ENCODE data around the gene C16orf74.

C16orf74 gene

DNA sequence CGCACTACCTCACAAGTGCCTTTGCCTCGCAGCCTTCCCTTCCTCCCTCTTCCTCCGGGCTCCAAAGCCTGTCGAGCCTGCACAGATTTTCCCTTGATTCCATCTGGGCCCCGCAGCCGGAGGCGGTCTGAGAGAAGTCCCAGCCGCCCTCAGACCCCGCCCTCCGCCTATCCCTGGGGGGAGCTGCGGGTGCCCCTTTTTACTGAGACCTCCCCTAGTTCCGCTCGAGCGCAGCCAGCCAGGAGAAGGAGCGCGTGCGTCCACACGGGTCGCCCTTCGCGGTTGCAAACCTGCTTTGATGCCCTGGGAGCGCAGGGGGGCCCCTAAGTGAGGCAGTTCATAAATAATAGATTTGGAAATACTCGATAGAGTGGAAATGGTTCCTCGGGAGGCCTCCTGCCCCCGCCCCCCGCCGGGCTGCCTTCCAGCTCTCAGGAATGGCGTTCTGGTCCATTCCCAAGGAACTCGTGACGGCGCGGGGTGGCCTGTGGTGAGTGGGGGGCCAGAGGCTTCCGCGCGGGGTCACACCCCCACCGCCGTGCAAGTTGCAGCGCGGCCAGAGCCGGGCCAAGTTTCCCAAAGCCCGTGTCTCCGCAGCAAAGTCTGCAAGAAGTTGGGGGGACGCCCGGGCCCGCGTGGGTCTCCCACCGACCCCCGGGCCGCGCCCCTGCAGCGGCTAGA, 610 bp downstream of the C16orf74 start:
- no peaks in the 10 kb centered on the region for H3K36me3 Mint-ChIP-seq
- H3K4me3 Mint-ChIP-seq: peak overlapping the region; percentile 89 to 96
- peaks cover 63 to 77% of the 10 kb centered on the region in 2 donors for H3K4me1 Mint-ChIP-seq
- H3K9me3 Mint-ChIP-seq: no peaks in the 10 kb centered on the region
- no peaks in the 10 kb centered on the region for H3K27me3 Mint-ChIP-seq
- DNase-seq (peak; percentile 33), ATAC-seq (replicated peaks) (peak; percentile 18 to 27)
- H3K27ac Mint-ChIP-seq: peak overlapping the region; percentile 86

DNA sequence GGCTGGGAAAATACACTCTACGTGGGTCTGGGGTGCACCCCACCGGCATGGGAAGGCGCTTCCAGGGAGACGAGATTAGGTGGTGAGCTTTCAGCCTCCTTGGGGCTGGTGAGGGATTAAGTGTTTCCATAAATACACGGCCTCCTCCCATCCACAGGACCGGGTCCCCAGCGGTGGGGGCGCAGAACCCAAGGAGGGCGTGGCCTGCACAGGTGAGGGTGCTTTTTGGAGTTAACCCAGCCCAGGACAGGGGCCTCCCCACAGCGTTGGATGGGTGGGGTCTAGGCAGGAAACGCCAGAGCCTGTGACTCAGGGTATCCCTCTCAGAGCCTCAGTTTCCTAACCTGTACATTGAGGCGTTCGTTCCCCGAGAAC, 1.1 kb downstream of the C16orf74 start:
- Mint-ChIP-seq H3K4me3 (peak overlapping the region; percentile 89 to 96), H3K4me1 (peaks cover 59 to 72% of the 10 kb centered on the region in 2 donors), H3K27me3 (no peaks in the 10 kb centered on the region), H3K27ac (peak overlapping the region; percentile 86), H3K9me3 (no peaks in the 10 kb centered on the region), H3K36me3 (no peaks in the 10 kb centered on the region)
- ATAC-seq (replicated peaks) (no peak), DNase-seq (no peak)

- Mint-ChIP-seq H3K27ac (no peak overlapping the region), H3K9me3 (no peaks in the 10 kb centered on the region), H3K4me1 (peaks cover 31 to 49% of the 10 kb centered on the region in 2 donors), H3K36me3 (peaks cover 0 to 7% of the 10 kb centered on the region in 2 donors), H3K27me3 (no peaks in the 10 kb centered on the region), H3K4me3 (no peak overlapping the region)
- peak; percentile 36 for DNase-seq
- ATAC-seq (replicated peaks): peak; percentile 37 to 52
Measured at GRCh38 chr16:85746460-85747215, 4.3 kb downstream of the C16orf74 start.

- no peak overlapping the region for H3K4me3 Mint-ChIP-seq
- ATAC-seq (replicated peaks) (no peak), DNase-seq (no peak)
- H3K9me3 Mint-ChIP-seq: no peaks in the 10 kb centered on the region
- H3K4me1 Mint-ChIP-seq: peaks cover 27 to 35% of the 10 kb centered on the region in 2 donors
- H3K27ac Mint-ChIP-seq: no peak overlapping the region
- no peaks in the 10 kb centered on the region for H3K27me3 Mint-ChIP-seq
- H3K36me3 Mint-ChIP-seq: peaks cover 1 to 18% of the 10 kb centered on the region in 2 donors
Measured at GRCh38 chr16:85738923-85739715, 11.8 kb downstream of the C16orf74 start.

- ATAC-seq (replicated peaks) (no peak), DNase-seq (no peak)
- Mint-ChIP-seq H3K27ac (no peak overlapping the region), H3K4me3 (no peak overlapping the region), H3K36me3 (peaks cover 1 to 18% of the 10 kb centered on the region in 2 donors), H3K9me3 (no peaks in the 10 kb centered on the region), H3K4me1 (peaks cover 24 to 27% of the 10 kb centered on the region in 2 donors), H3K27me3 (no peaks in the 10 kb centered on the region)
Measured at GRCh38 chr16:85736921-85737320, 14.0 kb downstream of the C16orf74 start.

DNA sequence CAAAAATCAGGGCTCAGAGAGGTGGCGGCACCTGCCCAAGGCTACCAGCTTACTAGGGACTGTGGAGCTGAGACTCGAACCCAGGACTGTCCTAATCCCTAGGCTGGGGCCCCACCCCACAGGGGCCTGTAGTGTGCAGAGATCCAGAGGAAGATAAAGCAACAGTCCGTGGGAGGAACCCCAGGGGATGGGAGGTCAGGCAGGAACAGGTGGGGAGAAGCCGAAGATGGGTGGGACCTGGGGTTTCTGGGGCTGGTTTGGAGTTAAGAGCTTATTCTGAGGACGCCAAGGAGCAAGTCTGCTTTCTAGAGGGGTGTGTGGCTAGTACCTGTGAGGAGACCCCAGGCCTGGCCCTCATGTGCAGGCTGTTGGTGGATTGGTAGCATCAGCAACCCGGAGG, 14.9 kb downstream of the C16orf74 start:
- DNase-seq (no peak), ATAC-seq (replicated peaks) (no peak)
- no peak overlapping the region for H3K27ac Mint-ChIP-seq
- no peaks in the 10 kb centered on the region for H3K9me3 Mint-ChIP-seq
- H3K4me3 Mint-ChIP-seq: peak overlapping the region; percentile 44 to 69
- peaks cover 24 to 29% of the 10 kb centered on the region in 2 donors for H3K4me1 Mint-ChIP-seq
- no peaks in the 10 kb centered on the region for H3K27me3 Mint-ChIP-seq
- H3K36me3 Mint-ChIP-seq: peaks cover 1 to 9% of the 10 kb centered on the region in 2 donors

DNA sequence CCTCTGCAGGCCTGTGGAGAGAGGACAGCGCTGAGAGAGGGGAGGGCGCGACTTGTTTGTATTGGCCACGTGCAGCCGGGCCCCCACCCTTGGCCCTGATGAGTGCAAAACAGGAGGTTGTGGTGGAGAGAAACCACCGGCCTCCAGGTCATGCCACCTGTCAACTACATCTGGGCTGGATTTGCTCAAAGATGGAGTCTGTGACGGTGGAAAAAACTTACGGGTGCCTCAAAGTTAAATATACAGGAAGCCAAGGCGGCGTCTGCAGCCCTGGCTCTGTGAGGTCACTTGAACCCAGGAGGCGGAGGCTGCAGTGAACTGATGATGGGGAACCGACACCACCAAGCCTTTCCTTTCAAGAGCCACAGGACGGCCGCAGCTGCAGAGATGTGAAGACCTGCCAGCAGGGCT, 15.7 kb downstream of the C16orf74 start:
- H3K4me1 Mint-ChIP-seq: peaks cover 30 to 36% of the 10 kb centered on the region in 2 donors
- no peaks in the 10 kb centered on the region for H3K9me3 Mint-ChIP-seq
- peak overlapping the region; percentile 59 for H3K27ac Mint-ChIP-seq
- peak overlapping the region; percentile 44 to 69 for H3K4me3 Mint-ChIP-seq
- ATAC-seq (replicated peaks) (peak; percentile 92 to 94), DNase-seq (peak; percentile 61)
- H3K27me3 Mint-ChIP-seq: no peaks in the 10 kb centered on the region
- peaks cover 1 to 9% of the 10 kb centered on the region in 2 donors for H3K36me3 Mint-ChIP-seq

- Mint-ChIP-seq H3K36me3 (peaks cover 1 to 7% of the 10 kb centered on the region in 2 donors), H3K4me3 (no peak overlapping the region)
Measured at GRCh38 chr16:85734311-85735017, 16.4 kb downstream of the C16orf74 start.

GRCh38 chr16:85733839-85734170, 17.1 kb downstream of the C16orf74 start:
- Mint-ChIP-seq H3K27ac (no peak overlapping the region), H3K27me3 (no peaks in the 10 kb centered on the region), H3K9me3 (no peaks in the 10 kb centered on the region), H3K36me3 (peaks cover 1 to 3% of the 10 kb centered on the region in 2 donors), H3K4me1 (peaks cover 37 to 49% of the 10 kb centered on the region in 2 donors), H3K4me3 (no peak overlapping the region)
- ATAC-seq (replicated peaks) (no peak), DNase-seq (no peak)

More at GRCh38 chr16:85734311-85735017, 16.4 kb downstream of the C16orf74 start:
- Mint-ChIP-seq H3K27me3 (no peaks in the 10 kb centered on the region), H3K9me3 (no peaks in the 10 kb centered on the region), H3K4me1 (peaks cover 33 to 43% of the 10 kb centered on the region in 2 donors), H3K27ac (peak overlapping the region; percentile 59)
- ATAC-seq (replicated peaks): no peak
- no peak for DNase-seq

- ATAC-seq (replicated peaks) (no peak), DNase-seq (no peak)
- Mint-ChIP-seq H3K4me3 (no peak overlapping the region), H3K9me3 (no peaks in the 10 kb centered on the region), H3K27me3 (no peaks in the 10 kb centered on the region), H3K4me1 (peaks cover 37 to 50% of the 10 kb centered on the region in 2 donors), H3K27ac (no peak overlapping the region), H3K36me3 (peaks cover 1 to 3% of the 10 kb centered on the region in 2 donors)
Measured at GRCh38 chr16:85733155-85733838, 17.6 kb downstream of the C16orf74 start.

- ATAC-seq (replicated peaks) (no peak), DNase-seq (no peak)
- H3K27ac Mint-ChIP-seq: no peak overlapping the region
- no peaks in the 10 kb centered on the region for H3K9me3 Mint-ChIP-seq
- H3K36me3 Mint-ChIP-seq: peaks cover 0 to 4% of the 10 kb centered on the region in 2 donors
- H3K4me1 Mint-ChIP-seq: peaks cover 27 to 40% of the 10 kb centered on the region in 2 donors
- no peaks in the 10 kb centered on the region for H3K27me3 Mint-ChIP-seq
- H3K4me3 Mint-ChIP-seq: no peak overlapping the region
Measured at GRCh38 chr16:85731179-85731578, 19.7 kb downstream of the C16orf74 start.

DNA sequence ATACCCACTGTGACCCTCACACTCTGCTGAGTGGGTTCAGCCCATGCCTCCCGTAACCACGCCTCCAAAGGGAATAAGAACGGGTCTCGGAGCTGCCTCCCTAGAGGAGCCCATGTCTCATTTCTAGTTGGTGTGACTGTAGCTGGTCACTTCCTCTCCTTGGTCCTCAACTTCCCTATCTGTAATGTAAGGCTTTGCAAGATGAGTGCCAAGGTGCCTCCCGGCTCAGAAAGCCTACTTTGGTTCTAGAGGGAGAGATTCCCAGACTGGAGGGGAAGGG, 20.8 kb downstream of the C16orf74 start:
- H3K27ac Mint-ChIP-seq: no peak overlapping the region
- no peak overlapping the region for H3K4me3 Mint-ChIP-seq
- no peak for DNase-seq

DNA sequence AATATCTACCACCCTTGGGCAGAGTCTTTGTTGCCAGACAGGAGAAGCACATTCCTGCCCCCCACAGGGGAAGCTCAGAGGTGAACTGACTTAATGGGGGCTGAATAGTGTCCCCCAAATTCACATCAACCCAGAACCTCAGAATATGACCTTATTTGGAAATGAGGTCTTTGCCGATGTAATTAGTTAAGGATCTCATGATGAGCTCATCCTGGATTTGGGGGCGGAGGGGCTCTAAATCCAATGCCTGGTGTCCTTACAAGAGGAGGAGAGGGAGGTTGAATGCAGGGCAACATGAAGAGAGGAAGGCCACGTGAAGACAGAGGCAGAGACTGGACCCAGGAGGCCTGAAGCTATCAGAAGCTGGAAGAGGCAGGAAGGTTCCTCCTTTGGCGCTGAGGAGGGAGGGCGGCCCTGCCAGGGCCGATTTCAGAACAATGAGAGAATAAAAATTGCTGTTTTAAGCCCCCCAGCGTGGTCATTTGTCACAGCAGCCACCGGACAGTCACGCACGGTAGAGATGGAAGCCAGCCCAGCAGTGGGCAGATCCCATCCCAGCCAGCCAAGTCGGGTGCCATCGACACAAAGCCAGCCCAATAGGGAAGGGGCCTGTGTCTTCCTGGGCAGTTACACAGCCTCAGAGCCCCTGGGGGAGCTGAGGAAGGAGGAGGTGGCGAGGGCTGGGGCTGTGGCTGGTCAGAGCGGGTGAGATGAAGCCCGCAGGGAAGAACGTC, 21.3 kb downstream of the C16orf74 start:
- ATAC-seq (replicated peaks) (no peak), DNase-seq (no peak)
- peaks cover 0 to 9% of the 10 kb centered on the region in 2 donors for H3K36me3 Mint-ChIP-seq
- H3K4me3 Mint-ChIP-seq: no peak overlapping the region
- H3K4me1 Mint-ChIP-seq: peaks cover 16 to 25% of the 10 kb centered on the region in 2 donors
- H3K27me3 Mint-ChIP-seq: no peaks in the 10 kb centered on the region
- no peaks in the 10 kb centered on the region for H3K9me3 Mint-ChIP-seq
- H3K27ac Mint-ChIP-seq: no peak overlapping the region

More for the DNA sequence above, 20.8 kb downstream of the C16orf74 start:
- Mint-ChIP-seq H3K4me1 (peaks cover 20 to 30% of the 10 kb centered on the region in 2 donors), H3K27me3 (no peaks in the 10 kb centered on the region), H3K36me3 (peaks cover 0 to 9% of the 10 kb centered on the region in 2 donors), H3K9me3 (no peaks in the 10 kb centered on the region)
- ATAC-seq (replicated peaks): no peak

Data from stimulated activated naive B cell treated with anti-CD40 and anti-IgM and Interleukin-4, amounts not matched to agents 10 μg/mL and 1 μg/mL and 100 μg/mL, for 72 hours (primary cell).